ENCODE measurements around the gene CNOT6. TPM values are rescaled to one million over a fixed set of nuclear protein-coding genes. Genes with fewer than 3 reads are reported as not detected.

CNOT6 gene
- total and polyA plus RNA-seq, 10 of the 15 experiments (the other 5 are each of a cell fraction or from before 2014, with no cell fraction given), result 3.8 to 22.1 (median 12.1) TPM

DNA sequence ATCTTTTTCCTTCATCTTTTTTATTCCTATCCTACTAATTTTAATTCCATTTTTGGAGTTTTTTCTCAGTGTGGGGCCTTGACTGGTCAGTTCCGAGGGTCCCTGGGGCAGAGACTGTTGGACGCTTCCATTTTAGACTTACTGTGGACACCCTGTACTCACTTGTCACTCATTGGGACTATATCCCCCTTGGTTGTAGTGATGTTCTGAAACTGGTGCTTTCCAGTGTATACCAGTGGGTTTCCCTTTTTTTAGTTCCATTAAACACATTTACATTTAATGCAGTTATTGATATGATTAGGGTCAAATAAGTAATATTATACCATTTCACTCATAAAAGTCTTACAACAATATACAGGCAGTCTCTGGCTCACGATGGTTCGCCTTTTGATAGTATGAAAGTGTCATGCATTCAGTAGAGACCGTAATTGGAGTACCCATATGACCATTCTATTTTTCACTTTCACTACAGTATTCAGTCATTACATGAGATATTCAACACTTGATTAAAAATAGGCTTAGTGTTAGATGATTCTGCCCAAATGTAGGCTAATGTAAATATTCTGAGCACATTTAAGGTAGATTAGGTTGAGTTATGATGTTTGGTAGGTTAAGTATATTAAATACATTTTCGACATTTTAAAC is 46.0 kb downstream of the CNOT6 start (continued):
- TF ChIP-seq, protein P1, sequence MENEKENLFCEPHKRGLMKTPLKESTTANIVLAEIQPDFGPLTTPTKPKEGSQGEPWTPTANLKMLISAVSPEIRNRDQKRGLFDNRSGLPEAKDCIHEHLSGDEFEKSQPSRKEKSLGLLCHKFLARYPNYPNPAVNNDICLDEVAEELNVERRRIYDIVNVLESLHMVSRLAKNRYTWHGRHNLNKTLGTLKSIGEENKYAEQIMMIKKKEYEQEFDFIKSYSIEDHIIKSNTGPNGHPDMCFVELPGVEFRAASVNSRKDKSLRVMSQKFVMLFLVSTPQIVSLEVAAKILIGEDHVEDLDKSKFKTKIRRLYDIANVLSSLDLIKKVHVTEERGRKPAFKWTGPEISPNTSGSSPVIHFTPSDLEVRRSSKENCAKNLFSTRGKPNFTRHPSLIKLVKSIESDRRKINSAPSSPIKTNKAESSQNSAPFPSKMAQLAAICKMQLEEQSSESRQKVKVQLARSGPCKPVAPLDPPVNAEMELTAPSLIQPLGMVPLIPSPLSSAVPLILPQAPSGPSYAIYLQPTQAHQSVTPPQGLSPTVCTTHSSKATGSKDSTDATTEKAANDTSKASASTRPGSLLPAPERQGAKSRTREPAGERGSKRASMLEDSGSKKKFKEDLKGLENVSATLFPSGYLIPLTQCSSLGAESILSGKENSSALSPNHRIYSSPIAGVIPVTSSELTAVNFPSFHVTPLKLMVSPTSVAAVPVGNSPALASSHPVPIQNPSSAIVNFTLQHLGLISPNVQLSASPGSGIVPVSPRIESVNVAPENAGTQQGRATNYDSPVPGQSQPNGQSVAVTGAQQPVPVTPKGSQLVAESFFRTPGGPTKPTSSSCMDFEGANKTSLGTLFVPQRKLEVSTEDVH (IDR thresholded peaks at IDR 0.05; ENCODE audit: low read depth, partially characterized antibody), result no peak
- peak; percentile 27; the same call in 1 of the 2 replicates for TF ChIP-seq RUNX3 (IDR thresholded peaks at IDR 0.05; ENCODE audit: low read length)
- TF ChIP-seq IKZF1 (conservative IDR thresholded peaks at IDR 0.05), result no peak
- TF ChIP-seq STAT3 (IDR thresholded peaks at IDR 0.05; ENCODE audit: low read depth, low read length), result no peak
- no peak for TF ChIP-seq NR2C2 (IDR thresholded peaks at IDR 0.05; ENCODE audit: borderline replicate concordance, control insufficient read depth, insufficient read length, low read depth)
- no peak for TF ChIP-seq MTA3 (IDR thresholded peaks at IDR 0.05; ENCODE audit: borderline replicate concordance, low read length)
- no peak for TF ChIP-seq MAX (IDR thresholded peaks at IDR 0.05; ENCODE audit: low read depth, low read length)
- TF ChIP-seq ZNF687 (IDR thresholded peaks at IDR 0.05), result peak; percentile 39; the same call in 1 of the 2 replicates
- no peak for TF ChIP-seq RCOR1 (conservative IDR thresholded peaks at IDR 0.05; ENCODE audit: low read depth, low read length)
- no peak for TF ChIP-seq E4F1 (IDR thresholded peaks at IDR 0.05; ENCODE audit: borderline replicate concordance, partially characterized antibody)
- no peak for TF ChIP-seq HDGF (IDR thresholded peaks at IDR 0.05)
- TF ChIP-seq SPI1 (IDR thresholded peaks at IDR 0.05; ENCODE audit: borderline replicate concordance, insufficient read depth, low read depth, low read length), result peak; percentile 18; the same call in 1 of the 2 replicates
- TF ChIP-seq LARP7 (IDR thresholded peaks at IDR 0.05), result no peak
- TF ChIP-seq, protein P2, sequence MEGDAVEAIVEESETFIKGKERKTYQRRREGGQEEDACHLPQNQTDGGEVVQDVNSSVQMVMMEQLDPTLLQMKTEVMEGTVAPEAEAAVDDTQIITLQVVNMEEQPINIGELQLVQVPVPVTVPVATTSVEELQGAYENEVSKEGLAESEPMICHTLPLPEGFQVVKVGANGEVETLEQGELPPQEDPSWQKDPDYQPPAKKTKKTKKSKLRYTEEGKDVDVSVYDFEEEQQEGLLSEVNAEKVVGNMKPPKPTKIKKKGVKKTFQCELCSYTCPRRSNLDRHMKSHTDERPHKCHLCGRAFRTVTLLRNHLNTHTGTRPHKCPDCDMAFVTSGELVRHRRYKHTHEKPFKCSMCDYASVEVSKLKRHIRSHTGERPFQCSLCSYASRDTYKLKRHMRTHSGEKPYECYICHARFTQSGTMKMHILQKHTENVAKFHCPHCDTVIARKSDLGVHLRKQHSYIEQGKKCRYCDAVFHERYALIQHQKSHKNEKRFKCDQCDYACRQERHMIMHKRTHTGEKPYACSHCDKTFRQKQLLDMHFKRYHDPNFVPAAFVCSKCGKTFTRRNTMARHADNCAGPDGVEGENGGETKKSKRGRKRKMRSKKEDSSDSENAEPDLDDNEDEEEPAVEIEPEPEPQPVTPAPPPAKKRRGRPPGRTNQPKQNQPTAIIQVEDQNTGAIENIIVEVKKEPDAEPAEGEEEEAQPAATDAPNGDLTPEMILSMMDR (IDR thresholded peaks at IDR 0.05 in 2 of 3, conservative IDR thresholded peaks at IDR 0.05 in 1 of 3; ENCODE audit: control insufficient read depth in 2 of 3, extremely low read depth in 1 of 3, insufficient read depth in 1 of 3, low read depth in 3 of 3, low read length in 3 of 3), result no peak

Data from GM12878 (cell line).